ENCODE measurements around the gene PTPN18. TPM values are rescaled to one million over a fixed set of nuclear protein-coding genes. Genes with fewer than 3 reads are reported as not detected.

The PTPN18 gene
- total RNA-seq, 1 donor from 2014 or later, result 14.5 TPM

- TF ChIP-seq, protein P1, sequence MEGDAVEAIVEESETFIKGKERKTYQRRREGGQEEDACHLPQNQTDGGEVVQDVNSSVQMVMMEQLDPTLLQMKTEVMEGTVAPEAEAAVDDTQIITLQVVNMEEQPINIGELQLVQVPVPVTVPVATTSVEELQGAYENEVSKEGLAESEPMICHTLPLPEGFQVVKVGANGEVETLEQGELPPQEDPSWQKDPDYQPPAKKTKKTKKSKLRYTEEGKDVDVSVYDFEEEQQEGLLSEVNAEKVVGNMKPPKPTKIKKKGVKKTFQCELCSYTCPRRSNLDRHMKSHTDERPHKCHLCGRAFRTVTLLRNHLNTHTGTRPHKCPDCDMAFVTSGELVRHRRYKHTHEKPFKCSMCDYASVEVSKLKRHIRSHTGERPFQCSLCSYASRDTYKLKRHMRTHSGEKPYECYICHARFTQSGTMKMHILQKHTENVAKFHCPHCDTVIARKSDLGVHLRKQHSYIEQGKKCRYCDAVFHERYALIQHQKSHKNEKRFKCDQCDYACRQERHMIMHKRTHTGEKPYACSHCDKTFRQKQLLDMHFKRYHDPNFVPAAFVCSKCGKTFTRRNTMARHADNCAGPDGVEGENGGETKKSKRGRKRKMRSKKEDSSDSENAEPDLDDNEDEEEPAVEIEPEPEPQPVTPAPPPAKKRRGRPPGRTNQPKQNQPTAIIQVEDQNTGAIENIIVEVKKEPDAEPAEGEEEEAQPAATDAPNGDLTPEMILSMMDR (IDR thresholded peaks at IDR 0.05; ENCODE audit: insufficient read depth, low read length, severe bottlenecking), result no peak
- H3K36me3 ChIP-seq (ENCODE audit: control insufficient read depth, insufficient read depth, low read length), result no peaks in the 10 kb centered on the region
- no peak overlapping the region for H3K4me3 ChIP-seq (ENCODE audit: low read depth, low read length)
- no peaks in the 10 kb centered on the region for H3K27me3 ChIP-seq (ENCODE audit: control insufficient read depth, insufficient read depth, low read length)
- DNase-seq (ENCODE audit: low read depth) (no peak), FAIRE-seq (no peak)
Measured at GRCh38 chr2:130359466-130359865, 3.6 kb downstream of the PTPN18 start.

DNA sequence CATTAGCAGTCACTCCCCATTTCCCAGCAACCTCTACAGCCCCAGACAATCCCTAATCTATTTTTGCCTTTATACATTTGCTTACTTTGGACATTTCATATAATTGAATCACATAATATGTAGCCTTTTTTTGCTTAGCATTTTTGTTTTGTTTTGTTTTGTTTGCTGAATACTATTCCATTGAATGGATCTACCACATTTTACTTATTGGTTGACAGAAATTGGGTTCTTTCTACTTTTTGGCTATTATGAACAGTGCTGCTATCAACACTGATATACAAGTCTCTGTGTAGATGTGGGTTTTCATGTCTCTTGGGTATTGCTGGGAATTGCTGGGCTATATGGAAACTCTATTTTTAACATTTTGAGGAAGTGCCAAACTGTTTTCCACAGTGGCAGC is 7.6 kb downstream of the PTPN18 start:
- Histone ChIP-seq H3K36me3 (ENCODE audit: control insufficient read depth, insufficient read depth, low read length) (no peaks in the 10 kb centered on the region), H3K27me3 (ENCODE audit: control insufficient read depth, insufficient read depth, low read length) (no peaks in the 10 kb centered on the region), H3K4me3 (ENCODE audit: low read depth, low read length) (no peak overlapping the region)
- TF ChIP-seq, protein P1 (IDR thresholded peaks at IDR 0.05; ENCODE audit: insufficient read depth, low read length, severe bottlenecking), result no peak
- DNase-seq (ENCODE audit: low read depth) (no peak), FAIRE-seq (no peak)

GRCh38 chr2:130365075-130365474 is 9.2 kb downstream of the PTPN18 start:
- Histone ChIP-seq H3K36me3 (ENCODE audit: control insufficient read depth, insufficient read depth, low read length) (no peaks in the 10 kb centered on the region), H3K27me3 (ENCODE audit: control insufficient read depth, insufficient read depth, low read length) (no peaks in the 10 kb centered on the region), H3K4me3 (ENCODE audit: low read depth, low read length) (no peak overlapping the region)
- no peak for DNase-seq (ENCODE audit: low read depth)
- FAIRE-seq, result no peak
- TF ChIP-seq, protein P1 (IDR thresholded peaks at IDR 0.05; ENCODE audit: insufficient read depth, low read length, severe bottlenecking), result no peak

DNA sequence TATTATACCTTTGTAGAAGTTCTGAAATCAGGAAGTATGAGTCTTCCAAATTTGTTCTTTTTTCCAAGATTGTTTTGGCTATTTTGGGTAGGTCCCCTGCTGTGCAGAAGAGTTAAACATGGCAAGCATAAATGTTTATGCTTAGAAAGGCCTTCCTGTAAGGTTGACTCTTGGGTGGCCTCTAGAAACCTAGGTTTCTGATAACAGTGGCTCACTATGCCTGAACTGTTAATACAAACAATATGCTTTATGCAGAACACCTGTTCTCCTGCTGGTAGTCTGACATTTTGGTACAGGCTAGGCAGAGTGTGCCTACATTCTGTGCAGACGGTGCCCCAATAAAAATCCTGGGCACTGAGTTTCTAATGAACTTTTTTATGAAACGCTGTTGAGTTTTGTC is 10.1 kb downstream of the PTPN18 start:
- FAIRE-seq (no peak), DNase-seq (ENCODE audit: low read depth) (no peak)
- TF ChIP-seq, protein P1 (IDR thresholded peaks at IDR 0.05; ENCODE audit: insufficient read depth, low read length, severe bottlenecking), result no peak
- H3K36me3 ChIP-seq (ENCODE audit: control insufficient read depth, insufficient read depth, low read length), result peaks cover 2% of the 10 kb centered on the region
- H3K27me3 ChIP-seq (ENCODE audit: control insufficient read depth, insufficient read depth, low read length), result no peaks in the 10 kb centered on the region
- H3K4me3 ChIP-seq (ENCODE audit: low read depth, low read length), result no peak overlapping the region

- H3K27me3 ChIP-seq (ENCODE audit: control insufficient read depth, insufficient read depth, low read length), result no peaks in the 10 kb centered on the region
- DNase-seq (ENCODE audit: low read depth) (no peak), FAIRE-seq (no peak)
- no peak overlapping the region for H3K4me3 ChIP-seq (ENCODE audit: low read depth, low read length)
- H3K36me3 ChIP-seq (ENCODE audit: control insufficient read depth, insufficient read depth, low read length), result peaks cover 2% of the 10 kb centered on the region
- TF ChIP-seq, protein P1 (IDR thresholded peaks at IDR 0.05; ENCODE audit: insufficient read depth, low read length, severe bottlenecking), result no peak
Measured at GRCh38 chr2:130366720-130367119, 10.9 kb downstream of the PTPN18 start.

- TF ChIP-seq, protein P1 (IDR thresholded peaks at IDR 0.05; ENCODE audit: insufficient read depth, low read length, severe bottlenecking), result no peak
- Histone ChIP-seq H3K4me3 (ENCODE audit: low read depth, low read length) (no peak overlapping the region), H3K36me3 (ENCODE audit: control insufficient read depth, insufficient read depth, low read length) (peaks cover 2% of the 10 kb centered on the region), H3K27me3 (ENCODE audit: control insufficient read depth, insufficient read depth, low read length) (no peaks in the 10 kb centered on the region)
- no peak for DNase-seq (ENCODE audit: low read depth)
- FAIRE-seq, result no peak
Measured at GRCh38 chr2:130368786-130369185, 12.9 kb downstream of the PTPN18 start.
